Activated T-helper 1 cell treated with anti-CD3 and anti-CD28 coated beads, Interleukin-2, amount 50 U/mL, for 16 hours (primary cell): ENCODE measurements around the gene KIF3A.

Experiments
- DNase-seq, 2 donors: peaks; one replicate each; pipeline ENCODE4 v3.0.0-alpha.2; 2020; ENCODE audit warnings: low read depth in 1 of 2, low spot score in 1 of 2

Gene KIF3A

DNA sequence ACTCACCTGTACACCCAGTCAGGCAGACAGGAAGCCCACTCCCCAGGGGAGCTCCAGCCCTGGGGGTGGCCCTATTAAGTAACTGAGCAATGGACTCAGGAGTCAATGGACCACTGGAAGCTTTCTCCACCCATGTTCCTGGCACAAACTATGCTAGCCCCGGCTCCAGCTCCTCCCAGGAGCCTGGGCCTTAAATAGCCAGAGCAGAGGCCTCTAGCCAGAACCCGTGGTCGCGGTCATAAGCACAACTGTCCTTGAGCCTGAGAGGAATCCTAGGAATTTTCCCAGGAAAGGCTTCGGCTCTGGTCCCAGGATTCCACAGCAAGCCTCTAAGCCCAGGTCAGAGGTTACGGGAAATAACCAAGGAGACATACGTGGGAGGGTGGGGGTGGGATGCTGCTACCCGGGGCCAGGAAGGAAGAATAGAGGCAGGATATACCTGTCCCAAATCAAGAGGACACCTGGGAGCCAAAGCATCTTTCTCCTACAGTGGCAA is 34.2 kb upstream of the KIF3A start:
- no peak for DNase-seq

- no peak for DNase-seq
These were observed 33.3 kb upstream of the KIF3A start for GRCh38 chr5:132770476-132771159.

DNA sequence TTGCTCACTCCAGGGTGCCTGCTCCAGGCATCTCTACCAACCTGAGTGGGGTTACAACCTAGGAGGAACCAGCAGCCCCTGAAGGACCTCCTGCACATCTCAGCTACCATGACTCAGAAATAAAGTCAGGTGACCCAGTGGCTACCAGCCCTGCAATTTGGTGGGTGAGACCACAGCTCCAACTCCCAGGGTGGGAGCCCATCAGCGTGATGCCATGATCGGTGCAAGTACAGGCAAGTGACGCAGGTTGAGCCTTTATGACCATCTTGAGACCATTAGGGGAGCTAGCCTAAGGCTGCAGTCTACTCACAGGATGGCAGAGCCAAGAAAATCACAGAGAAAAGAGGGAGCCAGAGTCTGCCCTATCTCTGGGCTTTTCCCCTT is 31.1 kb upstream of the KIF3A start:
- DNase-seq, result no peak

DNA sequence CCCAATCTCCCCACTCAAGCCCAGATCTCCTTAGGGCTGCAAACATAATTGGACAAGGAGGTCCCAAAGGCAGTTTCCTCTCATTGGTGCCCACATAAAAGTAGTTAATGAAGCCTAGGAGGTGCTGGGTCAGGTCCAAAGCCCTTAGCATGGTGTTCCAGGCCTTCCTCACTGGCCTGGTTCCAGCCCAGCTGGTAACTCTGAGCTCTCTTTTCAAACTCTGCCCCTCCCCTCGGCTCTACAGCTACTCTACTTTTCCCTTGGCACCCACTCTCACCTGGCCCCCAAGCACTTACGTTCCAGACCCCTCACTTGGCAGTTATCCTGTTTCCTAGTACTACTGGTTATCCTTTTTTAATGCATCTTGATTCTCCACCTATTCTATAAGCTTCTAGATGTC is 29.8 kb upstream of the KIF3A start:
- DNase-seq, result no peak

GRCh38 chr5:132766806-132767055 is 29.4 kb upstream of the KIF3A start:
- no peak for DNase-seq

GRCh38 chr5:132766020-132766805 is 28.9 kb upstream of the KIF3A start:
- no peak for DNase-seq

- no peak for DNase-seq
These were observed 28.1 kb upstream of the KIF3A start for GRCh38 chr5:132765311-132766019.

- no peak for DNase-seq
These were observed 27.4 kb upstream of the KIF3A start for GRCh38 chr5:132764671-132765238.

GRCh38 chr5:132764051-132764450 is 26.7 kb upstream of the KIF3A start:
- DNase-seq, result no peak

DNA sequence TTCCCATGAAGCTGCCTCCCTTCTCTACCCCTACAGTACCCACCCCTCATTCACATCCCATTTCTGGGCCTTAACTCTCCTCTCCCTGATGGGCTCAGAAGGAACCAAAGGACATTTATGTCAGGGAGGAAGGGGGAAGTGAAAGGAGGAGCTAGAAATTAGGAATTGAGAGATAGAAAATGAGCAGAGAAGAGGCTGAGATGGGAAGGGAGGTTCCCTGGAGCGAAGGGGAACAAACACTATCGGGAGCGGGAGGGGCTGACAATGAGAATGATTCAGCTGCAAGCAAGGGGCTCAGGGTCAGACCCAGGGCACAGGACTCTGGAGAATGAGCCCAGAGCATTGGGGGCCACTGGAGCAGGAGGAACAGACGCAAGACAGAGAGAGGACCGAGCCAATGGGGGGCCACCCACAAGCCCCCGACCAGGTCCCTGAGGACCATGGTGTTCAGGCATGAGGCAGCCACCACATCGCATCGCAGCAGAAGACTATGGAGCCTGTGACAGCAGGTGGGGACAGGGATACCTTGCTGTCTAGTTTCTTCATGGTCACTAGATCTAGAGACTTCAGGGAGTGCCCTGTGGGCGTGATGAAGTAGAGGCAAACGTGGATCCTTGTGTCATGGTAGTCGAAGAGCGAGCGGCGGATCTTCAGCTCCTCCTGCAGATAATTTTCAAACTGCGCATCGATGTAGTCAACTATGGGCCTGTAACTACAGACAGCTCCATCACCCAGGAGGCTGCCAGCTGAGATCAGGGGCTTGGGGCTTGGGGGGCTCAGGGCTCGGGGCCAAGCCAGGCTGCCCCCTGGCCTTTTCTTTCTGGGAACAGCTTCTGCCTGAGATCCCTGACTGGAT is 26.1 kb upstream of the KIF3A start:
- DNase-seq, result no peak

GRCh38 chr5:132762246-132763000 is 25.1 kb upstream of the KIF3A start:
- no peak for DNase-seq

DNA sequence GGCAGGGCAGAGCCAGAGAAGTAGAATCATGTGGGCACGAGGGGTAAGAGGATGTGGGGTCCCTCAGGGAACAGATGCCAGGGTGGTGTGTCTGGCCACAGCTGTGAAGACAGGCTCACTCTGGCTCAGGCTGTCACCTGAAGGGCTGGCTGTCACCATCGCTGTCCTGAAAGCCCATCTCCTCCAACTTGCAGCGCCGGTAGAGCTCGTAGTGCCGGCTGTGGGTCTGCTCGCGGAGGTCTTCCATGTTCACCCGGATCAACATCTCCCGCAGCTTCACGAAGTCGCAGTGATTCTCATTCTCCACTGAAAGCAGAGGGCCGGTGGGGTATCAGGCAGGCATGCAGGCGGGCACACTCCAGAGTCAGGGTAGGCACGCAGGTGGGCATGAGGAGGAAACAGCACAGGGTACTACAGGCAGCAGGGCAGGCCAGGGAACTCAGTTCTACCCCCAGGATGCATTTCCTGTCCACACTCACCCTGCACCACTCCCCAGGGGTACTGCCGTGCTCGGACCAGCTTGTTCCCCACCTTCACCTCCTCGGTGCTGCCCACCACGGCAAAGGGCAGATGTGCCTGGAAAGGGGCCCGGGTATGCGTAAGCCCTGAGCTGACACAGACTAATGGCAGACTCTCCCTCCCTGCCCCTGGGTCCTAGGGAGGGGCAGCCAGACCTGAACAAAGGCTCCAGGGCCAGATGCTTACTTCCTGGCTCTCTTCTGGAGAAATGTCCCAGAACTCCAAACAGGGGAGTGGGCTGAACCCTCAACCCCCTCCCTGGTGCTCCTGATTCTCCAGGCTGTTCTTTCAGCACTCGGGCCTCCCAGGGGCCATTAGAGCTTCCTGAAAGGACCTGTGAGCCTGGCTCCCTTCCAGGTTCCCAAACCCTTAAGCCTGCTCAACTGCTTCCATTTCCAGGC is 24.2 kb upstream of the KIF3A start:
- DNase-seq, result no peak

- DNase-seq, result no peak
These were observed 23.4 kb upstream of the KIF3A start for GRCh38 chr5:132760601-132761317.

GRCh38 chr5:132760049-132760420 is 22.7 kb upstream of the KIF3A start:
- no peak for DNase-seq

GRCh38 chr5:132759114-132760048 is 22.0 kb upstream of the KIF3A start:
- DNase-seq, result no peak

GRCh38 chr5:132758451-132758850 is 21.1 kb upstream of the KIF3A start:
- DNase-seq, result no peak

GRCh38 chr5:132756542-132756941 is 19.2 kb upstream of the KIF3A start:
- DNase-seq, result no peak

DNA sequence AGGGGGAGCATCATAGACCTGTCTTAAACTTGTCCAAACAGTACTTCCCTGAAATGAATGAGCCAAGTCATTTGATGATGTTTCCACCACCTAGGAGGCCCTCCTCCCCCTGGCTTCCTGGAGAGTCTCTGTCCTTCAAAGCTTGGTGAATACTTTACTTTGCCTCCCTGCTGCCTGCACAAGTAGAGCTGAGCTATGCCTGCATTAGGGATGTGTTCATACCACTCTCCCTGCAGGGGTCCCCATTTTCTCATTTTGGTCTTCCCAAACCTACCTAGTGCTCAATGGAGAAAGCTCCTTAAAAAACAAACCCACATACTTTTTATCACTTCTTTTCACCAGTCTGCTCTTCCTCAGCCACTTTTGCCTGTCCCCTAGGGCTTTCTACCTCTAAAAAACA is 17.6 kb upstream of the KIF3A start:
- DNase-seq, result no peak
